ENCODE data around the gene PRKAR2B.
A peak's percentile ranks its signal among the peaks of the same experiment; 100 is the strongest.

PRKAR2B gene

GRCh38 chr7:107203607-107204006 lies 159.1 kb downstream of the PRKAR2B start:
- no peaks in the 10 kb centered on the region for H3K9me3 ChIP-seq
- no peak overlapping the region for H3K4me3 ChIP-seq (ENCODE audit: low read depth in 1 of 2, low read length in 1 of 2)
- peaks cover 96% of the 10 kb centered on the region for H3K36me3 ChIP-seq
- no peaks in the 10 kb centered on the region for H3K27me3 ChIP-seq
- H3K27ac ChIP-seq, result no peak overlapping the region
- H3K4me1 ChIP-seq (ENCODE audit: control insufficient read depth in 1 of 2, insufficient read depth in 1 of 2, low read depth in 1 of 2, low read length in 1 of 2), result no peaks in the 10 kb centered on the region
- TF ChIP-seq, protein P1, sequence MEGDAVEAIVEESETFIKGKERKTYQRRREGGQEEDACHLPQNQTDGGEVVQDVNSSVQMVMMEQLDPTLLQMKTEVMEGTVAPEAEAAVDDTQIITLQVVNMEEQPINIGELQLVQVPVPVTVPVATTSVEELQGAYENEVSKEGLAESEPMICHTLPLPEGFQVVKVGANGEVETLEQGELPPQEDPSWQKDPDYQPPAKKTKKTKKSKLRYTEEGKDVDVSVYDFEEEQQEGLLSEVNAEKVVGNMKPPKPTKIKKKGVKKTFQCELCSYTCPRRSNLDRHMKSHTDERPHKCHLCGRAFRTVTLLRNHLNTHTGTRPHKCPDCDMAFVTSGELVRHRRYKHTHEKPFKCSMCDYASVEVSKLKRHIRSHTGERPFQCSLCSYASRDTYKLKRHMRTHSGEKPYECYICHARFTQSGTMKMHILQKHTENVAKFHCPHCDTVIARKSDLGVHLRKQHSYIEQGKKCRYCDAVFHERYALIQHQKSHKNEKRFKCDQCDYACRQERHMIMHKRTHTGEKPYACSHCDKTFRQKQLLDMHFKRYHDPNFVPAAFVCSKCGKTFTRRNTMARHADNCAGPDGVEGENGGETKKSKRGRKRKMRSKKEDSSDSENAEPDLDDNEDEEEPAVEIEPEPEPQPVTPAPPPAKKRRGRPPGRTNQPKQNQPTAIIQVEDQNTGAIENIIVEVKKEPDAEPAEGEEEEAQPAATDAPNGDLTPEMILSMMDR (IDR thresholded peaks at IDR 0.05), result no peak

DNA sequence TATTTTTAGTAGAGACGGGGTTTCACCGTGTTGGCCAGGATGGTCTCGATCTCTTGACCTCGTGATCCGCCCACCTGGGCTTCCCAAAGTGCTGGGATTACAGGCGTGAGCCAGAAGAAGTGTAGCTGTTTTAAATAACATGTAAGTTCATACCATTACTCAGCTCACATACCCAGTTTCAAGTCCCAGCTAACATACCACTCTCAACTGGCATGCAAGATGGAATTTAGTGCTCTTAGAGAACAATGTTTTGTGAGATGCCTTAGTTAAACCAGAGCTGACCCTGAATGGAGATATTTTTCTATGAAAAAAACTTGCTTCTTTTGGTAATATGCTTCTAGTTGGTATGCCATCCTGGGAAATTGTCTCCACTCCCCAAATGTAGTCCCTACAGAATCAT lies 161.6 kb downstream of the PRKAR2B start:
- H3K4me1 ChIP-seq (ENCODE audit: control insufficient read depth in 1 of 2, insufficient read depth in 1 of 2, low read depth in 1 of 2, low read length in 1 of 2), result no peaks in the 10 kb centered on the region
- TF ChIP-seq, protein P1 (IDR thresholded peaks at IDR 0.05), result no peak
- H3K9me3 ChIP-seq, result no peaks in the 10 kb centered on the region
- H3K4me3 ChIP-seq (ENCODE audit: low read depth in 1 of 2, low read length in 1 of 2), result no peak overlapping the region
- no peaks in the 10 kb centered on the region for H3K27me3 ChIP-seq
- H3K27ac ChIP-seq, result peak overlapping the region; percentile 18
- peaks cover 91% of the 10 kb centered on the region for H3K36me3 ChIP-seq

DNA sequence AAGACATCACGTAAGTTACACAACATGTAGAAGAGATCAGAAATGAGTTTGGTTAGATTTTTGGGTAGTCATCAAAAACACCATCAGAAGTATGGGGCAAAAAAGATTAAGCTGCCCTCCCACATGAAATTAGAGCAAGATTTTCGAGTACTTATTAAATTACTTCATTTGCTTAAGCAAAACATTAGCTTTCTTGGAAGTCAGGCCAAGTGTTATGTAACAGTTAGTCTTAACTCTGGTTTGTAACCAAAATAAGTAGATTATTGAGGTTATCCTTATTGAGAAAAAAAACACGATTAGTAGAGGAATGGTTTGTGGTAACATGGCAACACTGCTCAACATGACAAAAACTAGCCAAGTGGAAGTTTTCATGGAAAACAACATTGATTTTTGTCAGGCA lies 162.2 kb downstream of the PRKAR2B start:
- H3K36me3 ChIP-seq, result peaks cover 85% of the 10 kb centered on the region
- TF ChIP-seq, protein P1 (IDR thresholded peaks at IDR 0.05), result no peak
- no peaks in the 10 kb centered on the region for H3K27me3 ChIP-seq
- H3K27ac ChIP-seq, result no peak overlapping the region
- H3K4me3 ChIP-seq (ENCODE audit: low read depth in 1 of 2, low read length in 1 of 2), result no peak overlapping the region
- H3K9me3 ChIP-seq, result no peaks in the 10 kb centered on the region
- H3K4me1 ChIP-seq (ENCODE audit: control insufficient read depth in 1 of 2, insufficient read depth in 1 of 2, low read depth in 1 of 2, low read length in 1 of 2), result no peaks in the 10 kb centered on the region

GRCh38 chr7:107207459-107207858 lies 163.0 kb downstream of the PRKAR2B start:
- TF ChIP-seq, protein P1 (IDR thresholded peaks at IDR 0.05), result no peak
- peaks cover 78% of the 10 kb centered on the region for H3K36me3 ChIP-seq
- no peak overlapping the region for H3K4me3 ChIP-seq (ENCODE audit: low read depth in 1 of 2, low read length in 1 of 2)
- no peaks in the 10 kb centered on the region for H3K4me1 ChIP-seq (ENCODE audit: control insufficient read depth in 1 of 2, insufficient read depth in 1 of 2, low read depth in 1 of 2, low read length in 1 of 2)
- H3K27me3 ChIP-seq, result no peaks in the 10 kb centered on the region
- peak overlapping the region; percentile 1 for H3K27ac ChIP-seq
- no peaks in the 10 kb centered on the region for H3K9me3 ChIP-seq

DNA sequence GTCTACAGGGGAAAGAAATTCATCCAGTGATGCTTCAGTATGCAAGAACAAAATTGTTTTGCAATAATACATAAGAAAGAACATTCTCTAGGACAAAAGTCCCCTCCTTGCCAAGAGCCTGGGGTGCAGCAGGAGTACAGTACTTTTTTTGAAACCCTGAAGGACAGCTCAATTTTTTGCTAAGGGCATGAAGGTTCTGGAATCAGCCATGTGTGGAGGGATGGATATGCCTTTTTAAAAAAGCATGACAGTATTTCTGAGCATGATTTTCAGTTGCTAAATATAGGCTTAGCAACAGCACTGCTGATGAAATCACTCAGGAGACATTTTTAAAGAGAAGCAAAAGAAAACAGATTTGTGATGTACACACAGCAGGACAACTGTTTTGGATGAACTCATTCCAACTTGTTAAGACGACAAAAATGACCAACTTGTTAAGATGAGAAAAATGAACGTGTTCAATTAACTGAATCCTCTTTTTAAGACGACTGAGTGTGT lies 163.6 kb downstream of the PRKAR2B start:
- TF ChIP-seq, protein P1 (IDR thresholded peaks at IDR 0.05), result no peak
- Histone ChIP-seq H3K4me3 (ENCODE audit: low read depth in 1 of 2, low read length in 1 of 2) (no peak overlapping the region), H3K27me3 (no peaks in the 10 kb centered on the region), H3K36me3 (peaks cover 72% of the 10 kb centered on the region), H3K4me1 (ENCODE audit: control insufficient read depth in 1 of 2, insufficient read depth in 1 of 2, low read depth in 1 of 2, low read length in 1 of 2) (no peaks in the 10 kb centered on the region), H3K27ac (peak overlapping the region; percentile 1), H3K9me3 (no peaks in the 10 kb centered on the region)

GRCh38 chr7:107208563-107208962 lies 164.1 kb downstream of the PRKAR2B start:
- Histone ChIP-seq H3K9me3 (no peaks in the 10 kb centered on the region), H3K27ac (no peak overlapping the region), H3K4me3 (ENCODE audit: low read depth in 1 of 2, low read length in 1 of 2) (no peak overlapping the region), H3K36me3 (peaks cover 67% of the 10 kb centered on the region), H3K27me3 (no peaks in the 10 kb centered on the region), H3K4me1 (ENCODE audit: control insufficient read depth in 1 of 2, insufficient read depth in 1 of 2, low read depth in 1 of 2, low read length in 1 of 2) (no peaks in the 10 kb centered on the region)
- TF ChIP-seq, protein P1 (IDR thresholded peaks at IDR 0.05), result no peak

All from neutrophil (primary cell).